ENCODE results near the gene NFIA.

Gene NFIA

GRCh38 chr1:61444288-61444687 lies 361.9 kb downstream of the NFIA start:
- Histone ChIP-seq H3K4me3 (ENCODE audit: low read depth, low read length) (no peak overlapping the region), H3K9me3 (ENCODE audit: control insufficient read depth, low read length) (no peaks in the 10 kb centered on the region), H2AFZ (no peak overlapping the region), H3K4me2 (ENCODE audit: low read length) (no peak overlapping the region), H3K27me3 (ENCODE audit: control insufficient read depth, insufficient read depth, low read length) (no peaks in the 10 kb centered on the region), H3K9ac (no peak overlapping the region), H3K36me3 (ENCODE audit: control insufficient read depth, insufficient read depth, low read length) (no peaks in the 10 kb centered on the region), H3K79me2 (no peaks in the 10 kb centered on the region), H3K27ac (no peak overlapping the region), H3K4me1 (peaks cover 11% of the 10 kb centered on the region)
- TF ChIP-seq, protein P1, sequence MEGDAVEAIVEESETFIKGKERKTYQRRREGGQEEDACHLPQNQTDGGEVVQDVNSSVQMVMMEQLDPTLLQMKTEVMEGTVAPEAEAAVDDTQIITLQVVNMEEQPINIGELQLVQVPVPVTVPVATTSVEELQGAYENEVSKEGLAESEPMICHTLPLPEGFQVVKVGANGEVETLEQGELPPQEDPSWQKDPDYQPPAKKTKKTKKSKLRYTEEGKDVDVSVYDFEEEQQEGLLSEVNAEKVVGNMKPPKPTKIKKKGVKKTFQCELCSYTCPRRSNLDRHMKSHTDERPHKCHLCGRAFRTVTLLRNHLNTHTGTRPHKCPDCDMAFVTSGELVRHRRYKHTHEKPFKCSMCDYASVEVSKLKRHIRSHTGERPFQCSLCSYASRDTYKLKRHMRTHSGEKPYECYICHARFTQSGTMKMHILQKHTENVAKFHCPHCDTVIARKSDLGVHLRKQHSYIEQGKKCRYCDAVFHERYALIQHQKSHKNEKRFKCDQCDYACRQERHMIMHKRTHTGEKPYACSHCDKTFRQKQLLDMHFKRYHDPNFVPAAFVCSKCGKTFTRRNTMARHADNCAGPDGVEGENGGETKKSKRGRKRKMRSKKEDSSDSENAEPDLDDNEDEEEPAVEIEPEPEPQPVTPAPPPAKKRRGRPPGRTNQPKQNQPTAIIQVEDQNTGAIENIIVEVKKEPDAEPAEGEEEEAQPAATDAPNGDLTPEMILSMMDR (IDR thresholded peaks at IDR 0.05), result no peak

DNA sequence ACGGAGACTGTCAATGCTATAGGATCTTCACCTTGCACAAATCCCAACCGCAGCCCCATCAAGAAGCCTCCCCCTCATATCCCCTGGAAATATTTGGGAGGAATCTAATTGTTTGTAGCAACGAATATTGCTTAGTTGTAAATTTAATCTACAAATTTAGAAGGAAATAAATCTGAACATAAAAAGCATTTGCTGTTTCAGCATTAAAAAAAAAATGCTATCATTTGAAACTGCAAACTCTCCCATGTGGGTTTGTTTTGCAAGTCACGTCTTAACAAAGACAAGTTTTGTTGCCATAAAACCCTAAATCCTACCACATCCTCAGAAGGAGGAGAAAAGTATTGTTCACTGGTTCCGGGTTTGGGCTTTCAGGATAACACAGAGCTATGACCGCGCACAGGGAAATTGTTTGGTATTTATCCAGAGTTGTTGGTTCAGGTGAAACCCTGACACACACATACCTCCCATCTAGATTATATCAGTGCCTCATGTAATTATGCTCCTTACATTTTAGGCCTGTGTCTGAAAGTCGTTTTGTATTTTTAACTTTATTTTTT lies 363.0 kb downstream of the NFIA start:
- Histone ChIP-seq H3K4me1 (peaks cover 16% of the 10 kb centered on the region), H3K27me3 (ENCODE audit: control insufficient read depth, insufficient read depth, low read length) (no peaks in the 10 kb centered on the region), H3K9me3 (ENCODE audit: control insufficient read depth, low read length) (no peaks in the 10 kb centered on the region), H3K4me2 (ENCODE audit: low read length) (no peak overlapping the region), H2AFZ (peak overlapping the region; percentile 7), H3K36me3 (ENCODE audit: control insufficient read depth, insufficient read depth, low read length) (no peaks in the 10 kb centered on the region), H3K4me3 (ENCODE audit: low read depth, low read length) (no peak overlapping the region), H3K27ac (peak overlapping the region; percentile 24), H3K9ac (no peak overlapping the region), H3K79me2 (no peaks in the 10 kb centered on the region)
- TF ChIP-seq, protein P1 (IDR thresholded peaks at IDR 0.05), result no peak

- Histone ChIP-seq H3K36me3 (ENCODE audit: control insufficient read depth, insufficient read depth, low read length) (no peaks in the 10 kb centered on the region), H2AFZ (no peak overlapping the region), H3K9me3 (ENCODE audit: control insufficient read depth, low read length) (no peaks in the 10 kb centered on the region), H3K27me3 (ENCODE audit: control insufficient read depth, insufficient read depth, low read length) (no peaks in the 10 kb centered on the region), H3K4me2 (ENCODE audit: low read length) (no peak overlapping the region), H3K9ac (no peak overlapping the region), H3K4me1 (peaks cover 24% of the 10 kb centered on the region), H3K27ac (no peak overlapping the region), H3K4me3 (ENCODE audit: low read depth, low read length) (no peak overlapping the region), H3K79me2 (no peaks in the 10 kb centered on the region)
- TF ChIP-seq, protein P1 (IDR thresholded peaks at IDR 0.05), result no peak
Measured at GRCh38 chr1:61446531-61446991, 364.2 kb downstream of the NFIA start.

DNA sequence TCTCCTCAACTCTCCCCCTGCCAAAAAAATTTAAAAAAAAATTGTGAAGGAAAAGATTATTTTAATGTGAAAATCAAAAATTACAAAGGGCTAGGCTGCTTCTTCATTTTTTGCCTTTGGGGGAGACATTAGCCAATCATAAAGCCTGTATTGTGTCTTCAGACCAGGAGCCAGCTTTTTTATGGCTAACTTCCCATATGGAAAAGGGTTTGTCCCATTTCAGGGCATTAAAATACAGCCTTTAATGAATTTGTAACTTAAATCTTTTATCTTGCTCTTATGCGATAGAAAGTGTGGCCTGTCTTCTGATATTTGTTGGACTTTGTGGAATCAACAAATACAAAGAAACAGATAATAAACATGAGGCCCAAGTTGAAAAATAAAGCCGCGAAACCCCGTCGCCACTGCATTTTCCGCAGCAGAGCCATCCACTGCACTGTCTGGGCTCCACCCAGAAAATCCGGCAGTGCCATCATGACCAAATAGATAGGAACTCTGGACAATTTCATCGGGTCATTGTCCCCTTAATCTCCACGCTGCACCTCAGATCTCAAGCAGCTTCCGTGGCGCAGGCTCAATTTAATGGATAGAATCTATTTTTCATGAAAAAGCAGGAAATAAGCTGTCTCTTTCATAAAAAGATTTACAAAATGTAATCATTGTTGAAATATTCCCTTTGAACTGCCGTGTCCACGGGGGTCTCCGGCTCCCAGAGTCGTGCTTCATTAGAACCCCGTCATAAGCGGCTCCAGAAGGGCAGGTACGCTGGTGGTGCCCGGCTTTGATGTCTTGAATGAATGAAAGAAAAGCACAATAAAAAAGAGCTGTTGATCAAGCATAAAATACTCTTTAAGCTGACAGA lies 365.0 kb downstream of the NFIA start:
- Histone ChIP-seq H3K79me2 (no peaks in the 10 kb centered on the region), H3K27me3 (ENCODE audit: control insufficient read depth, insufficient read depth, low read length) (no peaks in the 10 kb centered on the region), H3K4me3 (ENCODE audit: low read depth, low read length) (no peak overlapping the region), H3K9ac (no peak overlapping the region), H3K4me2 (ENCODE audit: low read length) (no peak overlapping the region), H3K27ac (no peak overlapping the region), H3K4me1 (peaks cover 27% of the 10 kb centered on the region), H2AFZ (no peak overlapping the region), H3K9me3 (ENCODE audit: control insufficient read depth, low read length) (no peaks in the 10 kb centered on the region), H3K36me3 (ENCODE audit: control insufficient read depth, insufficient read depth, low read length) (no peaks in the 10 kb centered on the region)
- TF ChIP-seq, protein P1 (IDR thresholded peaks at IDR 0.05), result no peak

Measured in parathyroid adenoma (tissue), 2 donors.